ENCODE results near the gene AMZ1.
"Not testable (repeated sequence)": the region's sequence is repeated elsewhere in the genome, so short reads cannot be mapped to it uniquely, and the experiment has no call there.

Gene AMZ1

GRCh38 chr7:2692543-2692942 is 4.5 kb downstream of the AMZ1 start:
- DNase-seq = no peak

- DNase-seq = not testable (repeated sequence)
Measured at GRCh38 chr7:2693420-2694121, 5.6 kb downstream of the AMZ1 start.

GRCh38 chr7:2694122-2694436 is 6.1 kb downstream of the AMZ1 start:
- DNase-seq = not testable (repeated sequence)

- peak; percentile 75 to 78 for DNase-seq
Measured at GRCh38 chr7:2698581-2699288, 10.7 kb downstream of the AMZ1 start.

GRCh38 chr7:2699289-2699620 is 11.3 kb downstream of the AMZ1 start:
- DNase-seq = no peak

GRCh38 chr7:2700141-2700850 is 12.3 kb downstream of the AMZ1 start:
- no peak for DNase-seq

GRCh38 chr7:2701424-2701823 is 13.4 kb downstream of the AMZ1 start:
- DNase-seq = no peak

- no peak for DNase-seq
Measured at GRCh38 chr7:2701832-2702593, 14.0 kb downstream of the AMZ1 start.

GRCh38 chr7:2702594-2702957 is 14.6 kb downstream of the AMZ1 start:
- no peak for DNase-seq

- no peak for DNase-seq
Measured at GRCh38 chr7:2705371-2706096, 17.5 kb downstream of the AMZ1 start.

- DNase-seq = no peak
Measured at GRCh38 chr7:2706685-2707126, 18.7 kb downstream of the AMZ1 start.

- DNase-seq = no peak
Measured at GRCh38 chr7:2707481-2707880, 19.5 kb downstream of the AMZ1 start.

GRCh38 chr7:2708041-2708440 is 20.0 kb downstream of the AMZ1 start:
- no peak for DNase-seq

- no peak for DNase-seq
Measured at GRCh38 chr7:2708547-2709310, 20.7 kb downstream of the AMZ1 start.

- peak; percentile 85 to 90 for DNase-seq
Measured at GRCh38 chr7:2709553-2710285, 21.7 kb downstream of the AMZ1 start.

GRCh38 chr7:2710286-2710655 is 22.3 kb downstream of the AMZ1 start:
- peak; percentile 49 to 60 for DNase-seq

- peak in 1 of 2 experiments; percentile 46 for DNase-seq
Measured at GRCh38 chr7:2710901-2711551, 23.0 kb downstream of the AMZ1 start.

- DNase-seq = no peak
Measured at GRCh38 chr7:2711895-2712675, 24.1 kb downstream of the AMZ1 start.

GRCh38 chr7:2713370-2713769 is 25.4 kb downstream of the AMZ1 start:
- DNase-seq = no peak

GRCh38 chr7:2713978-2714377 is 26.0 kb downstream of the AMZ1 start:
- DNase-seq = no peak

Data from activated T-cell treated with anti-CD3 and anti-CD28 coated beads, Interleukin-2, amount 50 U/mL, for 48 hours (primary cell).